GM18870 (cell line): ENCODE results near the gene CC2D2B.
"Not testable (repeated sequence)": the region's sequence is repeated elsewhere in the genome, so short reads cannot be mapped to it uniquely, and the experiment has no call there.

Experiments
- ATAC-seq: cut with Tn5 transposase; IDR thresholded peaks from one replicate; pipeline ENCODE4 v1.9.1; 2021; ENCODE audit warnings: moderate library complexity; ENCODE audit not compliant: unreplicated experiment

The CC2D2B gene

DNA sequence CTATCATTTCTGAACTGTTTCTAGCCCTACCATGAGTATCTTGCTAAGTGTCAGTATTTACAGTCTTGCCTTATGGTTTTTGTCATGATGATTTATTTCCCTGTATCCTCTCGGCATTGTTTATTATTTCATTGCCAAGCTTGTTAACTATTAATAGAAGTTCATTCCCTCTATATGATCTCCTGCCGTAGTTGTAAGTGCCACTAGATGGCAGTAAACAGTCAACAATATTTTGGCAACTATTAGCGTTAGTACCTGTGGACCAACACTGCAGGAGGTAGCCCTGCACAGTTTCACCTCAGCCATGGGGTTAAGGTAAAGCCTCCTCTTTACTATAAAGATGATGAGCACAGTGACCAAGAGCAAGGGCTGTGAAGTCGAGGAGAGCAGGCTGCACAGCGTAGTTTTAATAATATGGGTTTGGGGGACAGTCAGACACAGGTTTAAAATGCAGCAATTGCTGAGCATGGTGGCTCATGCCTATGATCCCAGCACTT, 109.5 kb downstream of the CC2D2B start:
- ATAC-seq: peak; percentile 57

DNA sequence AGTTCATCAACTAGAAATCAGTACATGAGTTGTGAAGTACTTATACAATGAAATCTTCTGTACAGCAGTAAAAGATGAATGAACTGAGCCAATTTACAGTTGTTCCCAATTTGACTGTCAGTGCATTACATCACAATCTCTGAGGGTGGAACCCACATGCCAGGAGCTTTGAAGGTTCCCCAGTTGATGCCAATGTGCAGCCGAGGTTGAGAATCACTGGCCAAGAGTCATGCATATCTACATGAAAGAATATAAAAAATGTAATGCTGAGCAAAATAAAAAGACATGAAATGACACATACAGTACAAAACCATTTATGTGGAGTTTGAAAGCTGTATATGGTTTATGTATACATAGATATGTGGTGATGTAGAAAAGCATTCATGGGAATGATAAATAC, 113.6 kb downstream of the CC2D2B start:
- no peak for ATAC-seq

DNA sequence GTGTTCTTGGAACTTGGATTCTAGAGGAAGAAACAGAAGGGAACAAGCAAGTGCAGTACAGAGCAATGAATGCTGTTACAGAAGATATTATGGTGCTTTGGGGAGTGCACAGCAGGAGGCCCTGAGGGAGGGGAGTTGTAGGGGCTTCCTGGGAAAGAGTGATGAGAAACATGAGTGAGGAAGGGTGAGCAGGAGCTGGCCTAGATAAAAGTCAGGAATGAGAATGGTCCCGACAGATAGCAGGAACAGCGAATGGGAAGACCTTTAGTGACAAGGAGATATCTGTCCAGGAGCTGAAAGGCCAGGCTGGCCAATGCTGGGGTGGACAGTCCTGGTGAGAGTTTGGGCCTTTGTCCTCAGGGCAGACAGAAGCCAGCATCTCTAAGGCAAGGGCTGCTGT, 115.0 kb downstream of the CC2D2B start:
- ATAC-seq: no peak

DNA sequence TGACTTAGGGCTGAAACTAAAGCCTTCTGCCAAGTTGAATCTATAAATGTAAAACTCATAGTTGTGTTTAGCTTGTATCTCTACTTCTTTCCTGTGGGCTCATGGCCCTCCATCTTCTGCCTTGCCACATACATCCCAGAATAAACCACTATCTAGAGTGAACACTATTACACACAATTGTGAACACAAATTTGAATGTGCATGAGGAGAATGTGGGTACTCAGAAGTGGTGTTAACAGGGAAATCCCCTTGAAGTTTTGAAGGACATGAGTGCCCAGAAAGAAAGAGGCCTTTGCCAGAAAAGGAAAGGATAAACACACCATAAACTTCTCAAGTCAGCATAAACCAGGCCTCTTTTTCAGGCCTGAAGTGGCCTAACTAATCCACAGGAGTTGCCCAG, 115.4 kb downstream of the CC2D2B start:
- ATAC-seq: no peak

DNA sequence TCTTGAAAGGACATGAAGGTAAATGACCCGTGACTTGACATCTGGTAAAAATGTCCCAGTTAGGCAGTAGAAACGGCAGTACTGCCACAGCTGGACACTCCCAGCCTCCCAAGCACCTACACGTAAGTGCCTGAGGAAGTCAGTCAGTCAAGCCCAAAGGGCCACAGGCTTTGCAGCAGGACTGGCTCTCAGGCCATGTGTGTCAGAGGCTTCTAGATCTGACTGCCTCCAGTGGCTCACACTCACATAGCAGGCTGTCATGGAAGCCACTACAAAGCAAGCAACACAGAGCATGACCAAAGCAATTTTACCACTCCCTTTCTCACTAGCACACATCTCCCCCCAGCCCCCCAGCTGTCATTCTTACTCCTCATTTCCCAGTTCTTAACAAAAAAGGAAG, 117.8 kb downstream of the CC2D2B start:
- ATAC-seq: no peak

DNA sequence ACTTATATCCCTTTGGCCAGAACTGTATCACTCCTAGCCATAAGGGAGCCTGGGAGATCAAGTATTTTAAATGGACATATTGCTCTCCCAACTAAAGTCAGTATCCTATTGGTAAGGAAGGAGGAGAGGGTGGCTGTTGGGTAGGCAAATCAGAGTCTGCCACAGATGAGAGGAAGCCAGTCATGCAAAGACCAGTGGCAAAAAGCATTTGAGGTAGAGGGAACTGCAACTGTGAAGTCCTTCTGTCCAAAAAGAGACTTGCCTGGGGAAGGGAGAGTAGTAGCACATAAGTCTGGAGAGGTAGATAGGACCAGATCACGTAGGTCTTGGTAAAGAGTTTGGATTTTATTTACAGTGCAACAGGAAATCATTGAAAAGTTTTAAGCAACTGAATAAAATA, 126.8 kb downstream of the CC2D2B start:
- ATAC-seq: no peak

DNA sequence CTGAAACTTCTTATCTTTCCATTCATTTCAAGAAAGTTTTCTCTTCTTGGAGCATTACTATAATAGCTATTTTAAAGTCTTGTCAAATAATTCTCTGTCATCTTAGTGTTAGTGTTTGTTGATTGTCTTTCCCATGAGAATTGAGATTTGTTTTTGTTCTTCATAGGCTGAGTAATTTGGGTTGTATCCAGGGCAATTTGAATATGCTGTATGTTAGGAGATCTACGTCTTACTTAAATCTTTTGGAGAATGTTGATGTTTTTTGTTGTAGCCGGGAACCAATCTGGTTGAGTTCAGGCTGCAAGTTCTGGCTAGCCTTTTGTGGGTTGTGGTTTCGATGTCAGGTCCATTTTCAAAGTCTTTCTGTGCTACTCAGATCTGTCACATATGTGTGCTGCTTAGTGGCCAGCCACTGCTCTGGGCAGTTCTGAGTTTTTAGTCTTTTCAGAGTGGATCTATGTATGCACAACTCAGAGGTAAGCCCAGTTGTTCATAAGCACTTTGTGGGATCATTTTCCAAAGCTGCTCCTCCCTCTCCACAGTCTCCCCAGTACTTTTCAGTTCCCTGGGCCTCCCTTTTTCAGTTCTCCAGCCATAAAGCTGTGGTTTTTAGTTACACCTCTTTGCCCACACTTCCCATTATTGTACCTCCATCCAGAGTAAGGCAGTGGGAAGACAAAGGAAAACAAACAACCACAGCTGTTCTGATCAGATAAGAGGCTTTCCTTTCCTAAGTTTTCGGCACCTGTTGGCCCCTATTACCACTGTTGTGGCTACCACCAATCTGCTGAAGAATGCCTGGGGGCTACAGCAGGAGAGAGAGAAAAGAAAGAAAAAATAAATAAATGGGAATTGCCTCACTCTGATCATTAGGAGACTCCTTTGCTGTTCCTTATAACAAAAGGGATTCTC, 131.0 kb downstream of the CC2D2B start:
- ATAC-seq: no peak

DNA sequence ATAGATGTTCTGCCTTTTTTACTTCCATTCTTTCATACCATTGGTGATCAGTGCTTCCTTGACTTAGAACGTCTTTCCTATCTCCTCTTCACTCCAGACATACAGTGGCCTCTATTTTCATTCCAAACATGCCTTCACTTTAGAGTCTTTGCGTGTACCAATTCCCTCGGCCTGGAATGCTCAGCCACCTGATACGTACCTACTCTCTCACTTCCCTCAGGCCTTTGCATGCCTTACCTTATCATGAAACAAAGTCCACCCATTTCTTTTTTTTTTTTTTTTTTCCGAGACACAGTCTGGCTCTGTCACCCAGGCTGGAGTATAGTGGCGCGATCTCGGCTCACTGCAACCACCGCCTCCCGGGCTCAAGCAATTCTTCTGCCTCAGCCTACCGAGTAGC, 133.4 kb downstream of the CC2D2B start:
- ATAC-seq: no peak

DNA sequence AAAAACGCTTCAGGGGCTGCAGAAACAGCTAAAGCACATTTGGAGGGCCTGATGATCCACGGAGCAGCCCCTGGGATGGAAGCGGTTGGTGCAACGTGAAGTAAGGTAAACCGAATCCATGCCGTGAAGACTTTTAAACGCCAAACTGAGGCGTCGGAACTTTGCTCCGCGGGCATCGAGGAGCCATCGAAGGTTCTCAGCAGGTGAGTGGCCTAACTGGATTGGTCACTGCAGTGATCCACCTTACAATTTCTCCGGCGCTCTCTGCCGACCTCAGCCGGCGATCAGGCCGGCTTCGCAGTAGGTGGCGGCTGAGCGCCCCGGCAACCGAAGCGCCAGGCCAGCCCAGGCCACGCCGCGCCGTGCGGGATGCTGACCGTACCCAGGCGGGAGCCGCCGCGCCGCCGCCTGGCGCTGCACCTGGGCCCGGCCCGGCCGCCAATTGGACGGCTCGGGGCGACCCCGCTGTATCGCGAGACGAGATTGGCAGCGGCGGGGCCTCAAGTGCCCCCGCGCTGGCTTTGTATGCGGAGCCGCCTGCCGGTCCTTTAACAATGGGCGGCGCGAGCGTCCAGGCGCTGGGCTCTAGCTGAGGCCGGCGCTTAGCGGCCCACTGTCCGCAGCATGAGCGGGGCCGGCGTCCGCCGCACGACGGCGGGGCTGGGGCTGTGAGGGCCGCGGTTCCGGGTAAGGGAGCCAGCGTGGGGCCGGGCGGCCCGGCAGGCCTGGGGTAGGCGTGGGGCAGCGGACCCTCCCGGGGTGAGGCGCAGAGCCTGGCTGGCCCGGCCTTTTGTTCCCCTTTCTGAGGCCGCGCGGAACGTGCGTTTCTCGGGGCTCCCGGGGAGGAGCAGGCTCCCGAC, 135.5 kb downstream of the CC2D2B start, which contains the start of gene CCNJ:
Gene CCNJ (plus strand): TSS at position 551 of the 860 bp plus-strand sequence. CDS start 811 bp downstream, outside the sequence.
- peak; percentile 44 for ATAC-seq

DNA sequence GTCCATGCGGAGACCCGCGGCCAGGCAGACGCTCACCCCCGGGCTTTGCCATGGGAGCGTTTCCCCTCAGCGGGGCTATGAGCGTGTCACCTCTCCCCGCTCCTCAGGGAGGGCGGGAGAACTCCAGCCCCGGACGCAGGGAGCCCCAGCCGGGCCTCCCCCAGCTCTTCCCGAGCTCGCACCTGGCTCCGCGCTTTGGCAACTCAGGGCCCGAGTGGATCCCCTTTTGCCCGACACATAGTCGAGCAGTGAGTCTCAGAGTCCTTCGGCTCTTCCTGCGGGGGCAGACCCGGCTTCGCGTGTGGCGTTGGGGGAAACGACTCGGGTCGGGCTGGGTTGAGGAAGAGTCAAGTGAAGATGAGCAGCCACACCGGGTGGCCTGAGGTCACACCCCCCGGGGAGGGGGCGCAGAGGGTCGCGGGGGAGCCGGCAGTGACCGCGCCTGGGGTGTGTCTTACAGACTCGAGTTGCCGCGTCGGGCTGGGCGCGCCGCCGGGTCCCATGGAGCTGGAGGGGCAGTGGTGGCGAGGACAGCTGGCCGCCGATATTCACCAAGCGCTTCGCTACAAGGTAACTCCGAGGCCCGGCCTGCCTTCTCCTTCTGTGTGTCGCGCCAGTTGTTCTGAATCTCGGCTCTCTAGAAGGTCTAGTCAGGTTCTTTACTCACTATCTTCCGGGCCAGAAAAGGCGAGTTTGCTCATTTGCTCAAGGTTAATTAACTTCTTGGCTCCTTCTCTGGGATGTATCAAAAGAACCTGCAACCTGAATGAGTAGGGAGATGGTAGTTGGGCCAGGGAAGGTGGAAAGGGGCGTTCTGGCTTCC, 136.3 kb downstream of the CC2D2B start:
- ATAC-seq: peak; percentile 35

DNA sequence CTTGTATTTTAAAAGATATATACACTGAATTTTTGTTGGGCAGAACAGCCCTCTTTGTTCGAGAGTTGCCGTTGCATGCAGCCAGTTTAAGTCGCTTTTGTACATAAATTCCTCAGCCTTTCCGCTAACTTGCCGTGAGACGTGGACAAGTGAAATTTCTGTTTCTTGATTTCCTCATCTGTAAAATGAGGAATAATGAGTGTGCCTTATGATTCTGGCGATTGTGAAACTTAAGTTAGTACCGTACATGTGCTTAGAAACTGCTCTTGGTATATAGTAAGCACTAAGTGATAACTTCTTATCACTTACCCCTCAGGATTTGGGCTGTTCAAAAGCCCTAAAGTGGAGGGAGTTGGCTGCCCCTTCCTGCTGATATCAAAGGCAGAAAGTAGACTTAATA, 137.0 kb downstream of the CC2D2B start:
- ATAC-seq: no peak

DNA sequence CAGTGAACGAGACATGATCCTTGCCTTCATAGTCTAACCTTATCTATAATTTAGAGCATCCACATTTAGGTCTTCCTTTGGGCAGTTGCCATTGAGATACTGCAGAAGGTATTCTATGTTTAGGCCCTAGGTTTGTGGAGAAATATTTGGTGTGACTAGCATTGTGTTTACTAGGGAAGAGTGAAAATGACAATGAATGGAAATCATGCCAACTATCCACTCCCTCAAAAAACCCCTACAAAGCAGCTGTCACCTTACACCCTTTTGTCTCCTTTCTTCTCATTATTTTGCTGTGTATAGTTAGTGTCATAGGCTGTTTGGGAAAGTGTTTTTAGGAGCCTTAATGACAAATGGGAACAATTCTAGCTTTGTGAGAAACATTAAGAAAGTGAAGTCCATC, 138.8 kb downstream of the CC2D2B start:
- no peak for ATAC-seq

DNA sequence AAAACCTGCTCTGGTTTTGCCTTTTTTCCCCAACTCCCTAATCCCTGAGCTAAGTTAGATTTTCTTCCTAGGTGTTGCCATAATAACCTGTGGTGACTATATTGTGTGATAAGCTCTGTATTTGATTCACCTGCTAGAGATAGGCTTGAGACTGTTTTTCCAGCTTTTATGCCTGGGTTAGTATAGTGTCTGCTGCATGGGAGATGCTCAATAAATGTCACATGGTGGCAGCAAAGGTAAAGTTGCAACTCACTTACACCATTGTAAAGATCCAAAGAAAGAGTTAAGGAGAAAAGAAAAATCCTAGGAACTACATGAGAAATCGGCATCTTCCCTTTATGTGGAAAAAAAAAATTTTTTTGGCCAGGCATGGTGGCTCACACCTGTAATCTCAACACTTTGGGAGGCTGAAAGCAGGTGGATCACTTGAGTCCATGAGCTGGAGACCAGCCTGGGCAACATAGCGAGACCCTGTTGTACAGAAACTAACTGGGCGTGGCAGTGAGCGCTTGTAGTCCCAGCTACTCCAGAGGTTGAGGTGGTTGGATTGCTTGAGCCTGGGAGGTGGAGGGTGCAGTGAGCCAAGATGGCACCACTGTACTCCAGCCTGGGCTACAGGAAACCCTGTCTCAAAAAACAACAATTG, 139.4 kb downstream of the CC2D2B start:
- no peak for ATAC-seq

DNA sequence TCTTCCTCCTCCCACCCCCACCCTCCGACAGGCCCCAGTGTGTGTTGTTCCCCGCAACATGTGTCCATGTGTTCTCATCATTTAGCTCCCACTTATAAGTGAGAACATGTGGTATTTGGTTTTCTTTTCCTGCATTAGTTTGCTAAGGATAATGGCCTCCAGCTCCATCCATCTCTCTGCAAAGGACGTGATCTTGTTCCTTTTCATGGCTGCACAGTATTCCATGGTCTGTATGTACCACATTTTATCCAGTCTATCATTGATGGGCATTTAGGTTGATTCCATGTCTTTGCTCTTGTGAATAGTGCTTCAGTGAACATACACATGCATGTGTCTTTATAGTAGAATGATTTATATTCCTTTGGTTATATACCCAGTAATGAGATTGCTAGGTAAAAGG, 140.2 kb downstream of the CC2D2B start:
- not testable (repeated sequence) for ATAC-seq

DNA sequence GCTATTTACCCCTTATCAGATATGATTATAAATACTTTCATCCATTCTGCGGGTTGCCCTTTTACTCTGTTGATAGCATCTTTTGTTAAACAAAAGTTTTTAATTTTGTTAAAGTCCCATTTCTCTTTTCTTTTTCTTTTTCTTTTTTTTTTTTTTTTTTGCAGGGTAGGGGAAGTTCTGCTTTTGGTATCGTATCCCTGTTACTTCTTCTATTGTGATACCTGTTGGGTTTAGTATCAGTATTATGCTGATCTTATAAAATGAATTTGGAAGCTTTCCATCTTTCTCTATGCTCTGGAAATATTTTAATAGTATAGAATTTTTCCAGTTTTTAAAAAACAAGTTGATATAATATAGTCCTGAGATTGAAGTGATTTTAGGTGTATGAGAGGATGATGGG, 141.6 kb downstream of the CC2D2B start:
- ATAC-seq: no peak

DNA sequence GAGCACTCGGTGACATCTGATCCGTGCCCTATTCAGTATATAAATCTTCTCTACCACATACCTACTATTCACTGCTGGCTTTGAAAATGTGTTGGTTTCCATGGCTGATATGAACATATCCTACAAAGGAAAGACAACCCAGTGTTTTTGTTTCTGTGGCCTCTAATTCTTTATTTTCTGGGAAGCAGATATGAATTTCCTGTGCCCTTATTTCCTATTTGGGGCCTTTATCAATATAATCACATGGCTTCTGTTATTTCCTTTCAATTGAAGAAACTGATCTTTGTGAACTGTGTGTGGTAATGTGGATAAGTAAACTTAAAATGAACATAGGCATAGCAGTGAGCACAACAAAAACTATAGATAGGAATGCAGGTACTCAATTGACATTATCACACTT, 146.2 kb downstream of the CC2D2B start:
- ATAC-seq: no peak

DNA sequence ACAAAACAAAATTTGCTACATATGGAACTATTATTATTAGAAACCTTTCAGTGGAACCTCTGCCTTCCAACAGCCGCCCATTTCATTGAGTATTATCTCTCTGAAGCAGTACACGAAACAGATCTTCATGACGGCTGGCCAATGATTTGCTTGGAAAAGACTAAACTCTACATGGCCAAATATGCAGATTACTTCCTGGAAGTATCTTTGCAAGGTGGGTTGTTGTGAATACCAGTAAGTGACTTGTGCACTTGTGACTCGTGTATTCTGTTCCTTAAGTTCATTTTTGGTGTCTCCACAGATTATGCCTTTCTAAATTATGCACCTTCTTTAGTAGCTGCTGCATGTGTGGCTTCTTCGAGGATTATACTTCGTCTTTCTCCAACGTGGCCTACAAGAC, 149.0 kb downstream of the CC2D2B start:
- ATAC-seq: no peak

DNA sequence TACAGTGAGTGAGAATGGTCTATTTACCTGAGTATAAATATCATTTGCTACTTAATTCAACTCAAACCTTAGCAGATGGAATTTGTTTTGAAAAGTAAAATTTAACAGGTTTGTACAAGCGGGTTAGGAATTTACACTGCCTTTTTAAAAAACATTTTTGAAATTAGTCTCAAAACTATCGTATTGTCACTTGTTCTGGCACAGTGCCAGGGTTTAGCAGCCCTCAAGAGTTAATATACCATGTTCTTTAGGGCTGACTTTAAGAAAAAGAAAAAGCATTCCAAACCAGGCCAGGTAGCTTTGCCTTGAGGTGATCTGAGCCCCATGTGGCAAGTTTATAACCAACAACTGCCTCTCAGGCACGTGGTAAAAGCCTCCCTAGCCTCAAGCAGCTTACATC, 153.5 kb downstream of the CC2D2B start:
- no peak for ATAC-seq

DNA sequence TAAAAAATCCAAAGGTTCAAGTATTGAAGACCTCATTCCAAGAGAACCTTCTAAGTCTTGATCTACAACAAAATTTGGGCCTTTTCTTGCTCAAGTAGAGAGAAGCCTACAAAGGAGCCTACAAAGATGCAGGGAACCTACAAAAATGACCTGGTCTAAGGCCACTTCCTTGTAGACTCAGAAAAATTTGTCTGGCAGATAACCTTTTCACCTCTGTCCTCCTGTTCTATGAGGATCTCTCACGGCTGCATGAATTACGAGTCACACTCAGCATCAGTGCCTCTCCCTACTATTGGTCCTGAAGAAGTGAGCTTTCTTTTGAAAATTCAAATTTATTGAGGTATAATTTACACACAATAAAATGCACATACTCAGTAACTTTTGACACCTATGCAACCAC, 164.9 kb downstream of the CC2D2B start:
- no peak for ATAC-seq

DNA sequence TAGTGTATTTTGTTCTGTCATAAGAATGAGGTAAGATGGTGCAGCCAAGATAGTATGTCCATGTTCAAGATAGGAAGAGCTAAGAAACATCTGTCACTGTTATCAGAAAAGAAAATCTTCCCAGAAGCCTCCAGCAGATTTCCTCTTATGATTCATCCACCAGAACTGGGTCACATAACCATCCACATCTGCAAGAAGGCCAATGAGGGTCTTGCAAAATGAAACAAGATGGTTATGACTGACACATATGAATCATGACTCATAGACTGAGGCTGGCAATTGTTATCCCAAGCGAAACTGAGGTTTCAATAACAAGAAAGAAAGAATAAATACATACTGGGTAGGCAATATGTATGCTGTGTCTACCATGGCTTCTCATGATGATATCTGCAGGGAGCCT, 165.9 kb downstream of the CC2D2B start:
- ATAC-seq: no peak
